Trophoblast cell (in vitro differentiated cells and primary cell): ENCODE data around the gene IVD.

ENCODE experiments used
- DNase-seq, 2 donors: peaks; one replicate each; pipeline ENCODE4 v3.0.0-alpha.2; 2016
- H2AFZ ChIP-seq: 2 replicates; pipeline ENCODE4 v1.6.1; 2013; ENCODE audit warnings: low read length, moderate library complexity, mild to moderate bottlenecking; ENCODE audit not compliant: insufficient read depth, poor library complexity
- H2AK5ac ChIP-seq: 2 replicates; pipeline ENCODE4 v1.6.1; 2013; ENCODE audit warnings: mild to moderate bottlenecking, low read length
- H2BK120ac ChIP-seq: 2 replicates; pipeline ENCODE4 v1.6.1; 2013; ENCODE audit warnings: low read length, mild to moderate bottlenecking, moderate library complexity; ENCODE audit not compliant: insufficient read depth, poor library complexity
- H2BK12ac ChIP-seq: 2 replicates; pipeline ENCODE4 v1.6.1; 2013; ENCODE audit warnings: mild to moderate bottlenecking, low read length, moderate library complexity
- H2BK5ac ChIP-seq: 2 replicates; pipeline ENCODE4 v1.6.1; 2013; ENCODE audit warnings: low read length, low read depth, moderate library complexity, mild to moderate bottlenecking; ENCODE audit not compliant: poor library complexity
- H3K14ac ChIP-seq: 2 replicates; pipeline ENCODE4 v1.6.1; 2013; ENCODE audit warnings: mild to moderate bottlenecking, low read length
- H3K18ac ChIP-seq: 2 replicates; pipeline ENCODE4 v1.6.1; 2013; ENCODE audit warnings: mild to moderate bottlenecking, low read length
- H3K23ac ChIP-seq: 2 replicates; pipeline ENCODE4 v1.6.1; 2013; ENCODE audit warnings: low read length
- H3K27ac ChIP-seq: 2 replicates; pipeline ENCODE4 v1.5.1; 2013; ENCODE audit warnings: low read depth, mild to moderate bottlenecking, inconsistent platforms, low read length, moderate library complexity
- H3K27me3 ChIP-seq: 2 replicates; pipeline ENCODE4 v1.6.1; 2013; ENCODE audit warnings: inconsistent platforms, mild to moderate bottlenecking, low read length, moderate library complexity; ENCODE audit not compliant: insufficient read depth
- H3K36me3 ChIP-seq, 2 experiments: 1 replicate in 1 of 2; 2 replicates in 1 of 2; pipeline ENCODE4 v1.6.1; 2013; ENCODE audit warnings: low read length in 2 of 2, mild to moderate bottlenecking in 2 of 2, moderate library complexity in 1 of 2; ENCODE audit not compliant: insufficient read depth in 2 of 2, control insufficient read depth in 1 of 2
- H3K4ac ChIP-seq: 2 replicates; pipeline ENCODE4 v1.6.1; 2013; ENCODE audit warnings: low read depth, mild to moderate bottlenecking, low read length, moderate library complexity
- H3K4me1 ChIP-seq, 2 experiments: 1 replicate in 1 of 2; 2 replicates in 1 of 2; pipeline ENCODE4 v1.6.1; 2013; ENCODE audit warnings: low read length in 2 of 2, mild to moderate bottlenecking in 2 of 2, moderate library complexity in 1 of 2; ENCODE audit not compliant: insufficient read depth in 2 of 2, control insufficient read depth in 1 of 2
- H3K4me2 ChIP-seq: 2 replicates; pipeline ENCODE4 v1.6.1; 2013; ENCODE audit warnings: inconsistent platforms, mild to moderate bottlenecking, low read length, moderate library complexity
- H3K4me3 ChIP-seq: 2 replicates; pipeline ENCODE4 v1.5.1; 2013; ENCODE audit warnings: mild to moderate bottlenecking, low read depth, low read length, inconsistent platforms
- H3K79me1 ChIP-seq: one replicate; pipeline ENCODE4 v1.6.1; 2013; ENCODE audit warnings: low read length
- H3K79me2 ChIP-seq: 2 replicates; pipeline ENCODE4 v1.6.1; 2013; ENCODE audit warnings: low read length, mild to moderate bottlenecking; ENCODE audit not compliant: control insufficient read depth, insufficient read depth, poor library complexity
- H3K9ac ChIP-seq: 2 replicates; pipeline ENCODE4 v1.6.1; 2013; ENCODE audit warnings: mild to moderate bottlenecking, low read length
- H3K9me3 ChIP-seq: 2 replicates; pipeline ENCODE4 v1.6.1; 2013; ENCODE audit warnings: low read depth, mild to moderate bottlenecking, control low read depth, inconsistent platforms, low read length; ENCODE audit not compliant: insufficient read depth
- H4K12ac ChIP-seq: 2 replicates; pipeline ENCODE4 v1.6.1; 2013; ENCODE audit warnings: low read depth, mild to moderate bottlenecking, low read length, moderate library complexity
- H4K8ac ChIP-seq: 2 replicates; pipeline ENCODE4 v1.6.1; 2013; ENCODE audit warnings: low read depth, mild to moderate bottlenecking, low read length, moderate library complexity
- H4K91ac ChIP-seq: one replicate; pipeline ENCODE4 v1.6.1; 2013; ENCODE audit warnings: low read depth, mild to moderate bottlenecking, low read length, moderate library complexity
- WGBS: extraction: QIAGEN DNeasy Blood & Tissue Kit; methylation state at CpG from one replicate; pipeline ENCODE4 v1.1.7; 2013; ENCODE audit warnings: missing lambda C conversion rate; ENCODE audit not compliant: insufficient read length, insufficient coverage; ENCODE audit errors: extremely low coverage; 5-methylcytosine and 5-hydroxymethylcytosine counted together

The IVD gene

DNA sequence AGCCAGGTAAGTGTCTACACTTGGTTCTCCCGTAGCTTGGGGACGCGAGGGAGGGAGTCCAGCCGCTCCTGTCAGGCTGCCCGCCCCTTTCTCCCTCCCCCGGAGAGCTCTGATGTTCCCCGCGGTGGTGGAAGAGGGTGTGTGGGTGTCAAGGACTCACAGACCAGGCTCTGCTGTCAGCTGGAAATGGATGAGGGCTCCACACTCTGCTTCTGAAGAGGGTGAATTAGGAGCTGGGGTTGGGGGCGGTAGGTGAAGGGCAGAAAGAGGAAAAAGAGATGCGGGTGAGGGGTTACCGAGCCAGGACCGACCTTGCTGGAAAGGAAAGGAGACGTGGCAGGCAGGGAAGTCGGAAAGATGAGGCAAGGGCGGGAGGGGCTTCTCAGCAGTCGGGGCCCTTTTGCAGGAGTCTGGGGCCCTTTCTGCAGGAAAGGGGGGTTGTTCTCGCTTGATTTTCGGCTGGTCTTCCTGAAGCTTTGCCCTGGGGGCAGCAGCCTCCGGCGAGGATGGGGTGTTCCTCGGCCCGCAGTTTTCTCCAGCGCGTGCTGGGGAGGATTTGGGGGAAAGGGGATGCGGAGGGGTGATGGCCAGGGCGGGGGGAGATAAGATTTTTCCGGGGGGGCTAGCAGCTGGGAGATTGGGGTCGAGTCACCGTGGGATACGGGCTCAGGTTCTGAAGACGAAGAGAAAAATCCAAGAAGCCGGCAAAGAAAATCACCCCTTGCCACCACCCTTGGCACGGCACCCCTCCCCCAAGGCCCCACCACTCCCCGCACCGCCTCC lies 34.6 kb downstream of the IVD start:
- Histone ChIP-seq H4K12ac (no peak overlapping the region), H3K18ac (peak overlapping the region; percentile 21), H3K4ac (peak overlapping the region; percentile 5), H3K27ac (no peak overlapping the region), H3K4me2 (peak overlapping the region; percentile 95), H3K79me2 (peaks cover 16% of the 10 kb centered on the region), H2BK5ac (no peak overlapping the region), H3K14ac (peak overlapping the region; percentile 60), H3K36me3 (no peaks in the 10 kb centered on the region), H3K23ac (no peak overlapping the region), H3K9me3 (peaks cover 3% of the 10 kb centered on the region), H4K91ac (peak overlapping the region; percentile 87), H3K4me3 (peak overlapping the region; percentile 59), H3K27me3 (peaks cover 24% of the 10 kb centered on the region), H2BK120ac (no peak overlapping the region), H4K8ac (peak overlapping the region; percentile 66), H2AFZ (peak overlapping the region; percentile 70), H3K9ac (peak overlapping the region; percentile 18), H2AK5ac (no peak overlapping the region), H3K4me1 (peaks cover 21% of the 10 kb centered on the region in 2 experiments), H2BK12ac (no peak overlapping the region), H3K79me1 (peaks cover 15% of the 10 kb centered on the region)
- no CpG with 5 or more reads among the region's 35 CpGs for WGBS
- DNase-seq: peak; percentile 76 to 85

DNA sequence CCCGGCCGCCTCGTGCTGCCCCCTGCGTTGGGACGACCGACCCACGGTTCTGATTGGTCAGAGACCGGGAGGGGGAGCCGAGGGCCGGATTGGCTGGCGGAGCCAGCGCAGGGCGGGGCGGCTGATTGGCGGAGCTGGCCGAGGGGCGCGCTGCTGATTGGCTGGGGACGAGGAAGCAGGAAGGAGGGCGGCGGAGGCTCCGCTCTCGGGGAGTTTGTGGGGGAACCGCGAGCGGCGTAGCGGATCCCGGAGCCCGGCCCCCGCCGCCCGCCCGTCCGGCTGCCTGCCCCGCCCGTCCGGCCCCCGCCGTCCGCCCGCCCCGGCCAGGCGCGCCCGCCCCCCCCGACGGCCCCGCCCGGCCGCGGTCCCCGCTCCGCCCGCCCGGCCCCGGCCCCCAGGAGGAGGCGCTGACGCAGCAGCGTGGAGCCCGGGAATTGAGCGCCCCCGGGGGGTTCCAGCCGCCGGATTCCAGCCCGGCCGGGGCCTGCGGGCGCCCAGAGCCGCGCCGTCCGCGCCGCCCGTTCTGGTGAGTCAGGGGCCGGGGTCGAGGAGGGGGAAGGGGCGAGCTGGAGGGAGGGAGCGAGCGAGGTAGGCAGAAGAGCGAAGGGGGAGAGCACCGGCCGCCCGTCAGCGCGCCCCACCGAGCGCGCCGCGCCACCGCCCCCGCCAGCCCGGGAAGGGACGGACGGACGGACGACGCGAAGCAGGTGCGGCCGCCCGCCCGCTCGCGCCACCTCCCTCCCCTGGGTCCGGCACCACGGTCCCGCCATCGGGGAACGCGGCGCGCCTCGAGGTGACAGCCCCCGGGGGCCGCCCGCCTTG lies 35.4 kb downstream of the IVD start, which contains the start of gene BAHD1:
Gene BAHD1, plus strand, starts transcription at position 211 of the 822 bp plus-strand sequence. CDS start 17,512 bp downstream, outside the sequence.
- Histone ChIP-seq H3K79me2 (peaks cover 16% of the 10 kb centered on the region), H3K18ac (peak within 1 kb of the TSS; percentile 64), H3K9ac (peak within 1 kb of the TSS; percentile 79), H3K9me3 (peaks cover 3% of the 10 kb centered on the region), H3K4me3 (peak within 1 kb of the TSS; percentile 95), H2AFZ (peak within 1 kb of the TSS; percentile 70), H3K4me1 (peaks cover 17 to 24% of the 10 kb centered on the region in 2 experiments), H3K14ac (peak within 1 kb of the TSS; percentile 61), H3K23ac (no peak within 1 kb of the TSS), H3K79me1 (peaks cover 13% of the 10 kb centered on the region), H3K4ac (peak within 1 kb of the TSS; percentile 86), H4K91ac (peak within 1 kb of the TSS; percentile 87), H2BK120ac (peak within 1 kb of the TSS; percentile 10), H4K12ac (no peak within 1 kb of the TSS), H2BK12ac (no peak within 1 kb of the TSS), H3K27ac (peak within 1 kb of the TSS; percentile 30), H3K4me2 (peak within 1 kb of the TSS; percentile 95), H2AK5ac (no peak within 1 kb of the TSS), H4K8ac (peak within 1 kb of the TSS; percentile 66), H2BK5ac (no peak within 1 kb of the TSS), H3K36me3 (no peaks in the 10 kb centered on the region), H3K27me3 (peaks cover 16% of the 10 kb centered on the region)
- no CpG with 5 or more reads among the region's 119 CpGs for WGBS
- DNase-seq: peak; percentile 93 to 94

GRCh38 chr15:40441565-40442531 lies 36.3 kb downstream of the IVD start:
- Histone ChIP-seq H2BK5ac (no peak overlapping the region), H2BK120ac (peak overlapping the region; percentile 8), H3K27ac (no peak overlapping the region), H3K18ac (peak overlapping the region; percentile 62), H3K14ac (peak overlapping the region; percentile 61), H3K27me3 (peaks cover 7% of the 10 kb centered on the region), H3K4me1 (peaks cover 9 to 18% of the 10 kb centered on the region in 2 experiments), H3K9me3 (peaks cover 2% of the 10 kb centered on the region), H3K4ac (peak overlapping the region; percentile 86), H4K8ac (peak overlapping the region; percentile 22), H2AFZ (peak overlapping the region; percentile 56), H4K91ac (peak overlapping the region; percentile 23), H3K23ac (no peak overlapping the region), H3K79me1 (peaks cover 8% of the 10 kb centered on the region), H2BK12ac (no peak overlapping the region), H3K79me2 (peaks cover 13% of the 10 kb centered on the region), H3K4me3 (peak overlapping the region; percentile 95), H4K12ac (no peak overlapping the region), H3K9ac (peak overlapping the region; percentile 79), H3K4me2 (peak overlapping the region; percentile 84), H3K36me3 (no peaks in the 10 kb centered on the region), H2AK5ac (peak overlapping the region; percentile 52)
- no CpG with 5 or more reads among the region's 119 CpGs for WGBS
- DNase-seq: peak in 1 of 2 donors; percentile 21
